ENCODE measurements around the gene ELF1.

The ELF1 gene

GRCh38 chr13:41005704-41006103 lies 13.4 kb downstream of the ELF1 start:
- no peak for DNase-seq

- no peak for DNase-seq
These were observed 14.0 kb downstream of the ELF1 start for GRCh38 chr13:41004875-41005693.

- no peak for DNase-seq
These were observed 16.5 kb downstream of the ELF1 start for GRCh38 chr13:41002606-41003005.

GRCh38 chr13:41001695-41002094 lies 17.4 kb downstream of the ELF1 start:
- DNase-seq: no peak

GRCh38 chr13:40999416-40999815 lies 19.7 kb downstream of the ELF1 start:
- no peak for DNase-seq

- no peak for DNase-seq
These were observed 22.6 kb downstream of the ELF1 start for GRCh38 chr13:40996426-40997092.

GRCh38 chr13:40995997-40996396 lies 23.1 kb downstream of the ELF1 start:
- DNase-seq: no peak

- no peak for DNase-seq
These were observed 24.4 kb downstream of the ELF1 start for GRCh38 chr13:40994581-40995230.

GRCh38 chr13:40993987-40994386 lies 25.1 kb downstream of the ELF1 start:
- DNase-seq: no peak

- DNase-seq: peak; percentile 33
These were observed 26.2 kb downstream of the ELF1 start for GRCh38 chr13:40992678-40993518.

- DNase-seq: no peak
These were observed 31.4 kb downstream of the ELF1 start for GRCh38 chr13:40987606-40988280.

GRCh38 chr13:40986101-40986856 lies 32.8 kb downstream of the ELF1 start:
- peak; percentile 43 for DNase-seq

- DNase-seq: no peak
These were observed 33.6 kb downstream of the ELF1 start for GRCh38 chr13:40985381-40986100.

- DNase-seq: peak; percentile 35
These were observed 34.3 kb downstream of the ELF1 start for GRCh38 chr13:40984668-40985366.

- no peak for DNase-seq
These were observed 35.1 kb downstream of the ELF1 start for GRCh38 chr13:40983725-40984667.

GRCh38 chr13:40983259-40983658 lies 35.9 kb downstream of the ELF1 start:
- no peak for DNase-seq

- peak; percentile 66 for DNase-seq
These were observed 36.3 kb downstream of the ELF1 start for GRCh38 chr13:40982772-40983171.

GRCh38 chr13:40981949-40982348 lies 37.2 kb downstream of the ELF1 start:
- DNase-seq: no peak

- peak; percentile 15 for DNase-seq
These were observed 37.8 kb downstream of the ELF1 start for GRCh38 chr13:40981361-40981760.

All from midbrain (tissue), 1 donor.